K562 (cell line): ENCODE data around the gene NLRP6. TPM values are rescaled to one million over a fixed set of nuclear protein-coding genes. Genes with fewer than 3 reads are reported as not detected.

Source experiments
- CHAMP1 ChIP-seq: fragments of 450-650 bp; IDR thresholded peaks from 2 replicates; pipeline ENCODE4 v1.6.1; 2016; ENCODE audit warnings: mild to moderate bottlenecking
- NFYB ChIP-seq: IDR thresholded peaks from 2 replicates; pipeline ENCODE4 v1.6.1; 2011; ENCODE audit warnings: mild to moderate bottlenecking, moderate library complexity; ENCODE audit not compliant: insufficient read length; ENCODE audit errors: extremely low read depth
- TRIM28 ChIP-seq: fragments of 450-650 bp; IDR thresholded peaks from 2 replicates; pipeline ENCODE4 v1.6.1; 2017
- ZNF277 ChIP-seq: fragments of 250-450 bp; sonication (Bioruptor Pico); IDR thresholded peaks from 2 replicates; pipeline ENCODE4 v1.8.0; 2022; ENCODE audit warnings: inconsistent platforms, mild to moderate bottlenecking, moderate library complexity, borderline replicate concordance
- polyA plus RNA-seq, 8 experiments: library from polyadenylated mRNA; depleted of rRNA in 4 of 8; stranded (reverse) in 5 of 8; unstranded in 3 of 8; fragments of >200 nt; fragmentation: Nextera tagmentation in 2 of 8; fragmentation: Illumina TruSeq in 1 of 8; extraction: Ambion mirVana in 2 of 8; extraction: Trizol in 1 of 8; gene quantifications; 2 replicates each; pipeline versions ENCODE4 v1.2.1 to v1.2.3, GENCODE V29; 2011 to 2014; ENCODE audit warnings: inconsistent platforms in 1 of 8, missing spikeins in 1 of 8
- total RNA-seq, 7 experiments: library from RNA; depleted of rRNA in 6 of 7; stranded (reverse); fragments of >200 nt in 6 of 7; fragmentation: Illumina TruSeq in 2 of 7; extraction: Trizol in 2 of 7; gene quantifications; 2 replicates each; pipeline versions ENCODE4 v1.2.1 to v1.2.3, GENCODE V29; 2011 to 2021; ENCODE audit warnings: low replicate concordance in 1 of 7

Gene NLRP6
- total and polyA plus RNA-seq, 9 of the 15 experiments (the other 6 are each of a cell fraction or from before 2014, with no cell fraction given) = 0.03 to 0.18 (median 0.15) TPM; not detected in 5

- no peak for TF ChIP-seq CHAMP1
- no peak for TF ChIP-seq NFYB
- TF ChIP-seq TRIM28 = no peak
- TF ChIP-seq ZNF277 (CRISPR knock-in tag) = no peak
Observed at GRCh38 chr11:290621-291231, 12.5 kb downstream of the NLRP6 start (continued).
